Transverse colon (tissue), 3 donors: Measurements from ENCODE around the gene JUN.

Experiments used
- CTCF ChIP-seq, 5 experiments: fragments of 200-600 bp in 3 of 5; fragments of 450-650 bp in 2 of 5; sonication (generic) in 3 of 5; IDR thresholded peaks; 1 replicate in 2 of 5; 2 replicates in 3 of 5; pipeline ENCODE4 v1.5.1; 2016 to 2017; ENCODE audit warnings: antibody characterized with exemption in 5 of 5, inconsistent platforms in 3 of 5, mild to moderate bottlenecking in 2 of 5, moderate library complexity in 1 of 5
- POLR2A ChIP-seq: fragments of 450-650 bp; IDR thresholded peaks from one replicate; pipeline ENCODE4 v1.6.1; 2016; ENCODE audit warnings: antibody characterized with exemption, mild to moderate bottlenecking, moderate library complexity

- TF ChIP-seq CTCF (IDR thresholded peaks at IDR 0.05) = no peak
- no peak for TF ChIP-seq POLR2A
Observed at GRCh38 chr1:58805716-58806571, 22.1 kb upstream of the JUN start.
